Measurements from ENCODE around the gene LIME1.

Gene LIME1

DNA sequence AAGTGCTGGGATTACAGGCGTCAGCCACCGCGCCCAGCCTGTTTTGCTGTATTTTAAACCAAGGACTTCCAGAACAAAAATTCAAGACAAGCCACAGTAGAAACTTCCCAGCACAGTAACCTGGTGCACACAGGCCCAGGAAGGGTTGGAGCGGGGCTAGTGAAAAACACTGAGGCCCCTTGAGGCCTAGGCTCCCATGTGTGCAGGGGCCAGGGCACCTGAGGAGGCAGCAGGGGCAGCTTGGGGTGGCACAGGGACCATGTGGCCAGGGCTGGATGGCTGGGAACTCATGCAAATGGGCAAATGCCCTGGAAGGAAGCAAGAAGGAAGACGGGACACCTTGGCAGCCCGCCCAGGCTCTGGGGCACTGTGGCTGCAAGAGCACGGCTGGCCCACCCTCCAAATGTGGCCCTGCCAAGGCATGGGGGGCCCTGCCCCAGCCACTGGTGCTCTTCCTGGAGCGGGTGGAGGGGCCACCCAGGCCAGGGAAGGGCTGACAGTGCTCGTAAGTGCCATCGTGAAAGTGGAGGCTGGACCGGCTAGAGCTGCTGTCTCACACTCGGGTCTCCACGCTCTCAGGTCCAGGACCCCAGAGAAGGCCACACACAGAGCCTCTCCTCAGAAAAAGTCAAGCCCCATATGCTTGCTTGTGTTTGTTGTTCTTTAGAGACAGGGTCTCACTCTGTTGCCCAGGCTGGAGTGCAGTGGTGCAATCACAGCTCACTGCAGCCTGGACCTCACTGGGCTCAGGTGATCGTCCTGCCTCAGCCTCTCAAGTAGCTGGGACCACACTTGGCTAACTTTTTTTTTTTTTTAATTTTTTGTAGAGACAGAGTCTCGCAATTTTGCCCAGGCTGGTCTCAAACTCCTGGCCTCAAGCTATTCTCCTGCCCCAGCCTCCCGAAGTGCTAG, 13.4 kb downstream of the LIME1 start:
- H3K36me3 ChIP-seq (ENCODE audit: control insufficient read depth in 1 of 2, insufficient read depth in 2 of 2, low read length in 2 of 2) = peaks cover 0 to 18% of the 10 kb centered on the region in 2 donors
- H3K9me3 ChIP-seq (ENCODE audit: control insufficient read depth in 1 of 2, low read length in 2 of 2) = no peaks in the 10 kb centered on the region
- H3K27me3 ChIP-seq (ENCODE audit: low read depth, low read length) = no peaks in the 10 kb centered on the region
- H3K4me3 ChIP-seq (ENCODE audit: low read depth in 1 of 2, low read length in 2 of 2) = no peak overlapping the region
- no peak overlapping the region for H3K27ac ChIP-seq (ENCODE audit: low read length)
- H3K4me1 ChIP-seq (ENCODE audit: control insufficient read depth in 1 of 2, insufficient read depth in 2 of 2, low read length in 2 of 2) = no peaks in the 10 kb centered on the region

DNA sequence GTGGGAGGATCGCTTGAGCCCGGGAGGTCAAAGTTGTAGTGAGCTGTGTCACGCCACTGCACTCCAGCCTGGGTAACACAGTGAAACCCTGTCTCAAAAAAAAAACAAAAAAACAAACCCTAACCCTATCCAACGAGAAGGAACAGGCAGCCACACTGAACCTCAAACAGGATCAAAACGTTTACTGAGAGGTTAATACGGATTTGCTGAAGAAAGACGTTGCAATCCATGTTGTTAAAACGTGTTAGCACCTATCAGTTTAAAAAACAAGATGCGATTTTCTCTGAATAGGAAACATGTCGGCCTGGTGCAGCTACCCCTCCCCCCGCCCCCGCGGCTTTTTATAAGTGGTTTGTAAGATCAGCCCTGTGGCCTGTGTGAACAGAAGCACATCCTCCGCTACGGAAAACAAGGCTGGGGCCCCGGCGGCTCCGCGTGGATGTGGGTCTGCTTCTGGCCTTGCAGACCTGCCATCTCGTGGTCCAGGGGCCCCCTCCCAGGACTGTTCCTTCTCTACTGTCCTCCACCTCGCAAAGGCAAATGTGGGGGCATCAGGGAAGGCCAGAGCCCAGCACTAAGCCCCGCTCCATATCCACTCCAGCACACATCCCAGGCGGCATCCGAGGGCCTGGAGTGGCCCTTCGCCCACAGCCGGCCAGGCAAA, 14.5 kb downstream of the LIME1 start:
- Histone ChIP-seq H3K4me1 (ENCODE audit: control insufficient read depth in 1 of 2, insufficient read depth in 2 of 2, low read length in 2 of 2) (no peaks in the 10 kb centered on the region), H3K4me3 (ENCODE audit: low read depth in 1 of 2, low read length in 2 of 2) (no peak overlapping the region), H3K9me3 (ENCODE audit: control insufficient read depth in 1 of 2, low read length in 2 of 2) (no peaks in the 10 kb centered on the region), H3K36me3 (ENCODE audit: control insufficient read depth in 1 of 2, insufficient read depth in 2 of 2, low read length in 2 of 2) (peaks cover 0 to 10% of the 10 kb centered on the region in 2 donors), H3K27ac (ENCODE audit: low read length) (no peak overlapping the region), H3K27me3 (ENCODE audit: low read depth, low read length) (no peaks in the 10 kb centered on the region)

DNA sequence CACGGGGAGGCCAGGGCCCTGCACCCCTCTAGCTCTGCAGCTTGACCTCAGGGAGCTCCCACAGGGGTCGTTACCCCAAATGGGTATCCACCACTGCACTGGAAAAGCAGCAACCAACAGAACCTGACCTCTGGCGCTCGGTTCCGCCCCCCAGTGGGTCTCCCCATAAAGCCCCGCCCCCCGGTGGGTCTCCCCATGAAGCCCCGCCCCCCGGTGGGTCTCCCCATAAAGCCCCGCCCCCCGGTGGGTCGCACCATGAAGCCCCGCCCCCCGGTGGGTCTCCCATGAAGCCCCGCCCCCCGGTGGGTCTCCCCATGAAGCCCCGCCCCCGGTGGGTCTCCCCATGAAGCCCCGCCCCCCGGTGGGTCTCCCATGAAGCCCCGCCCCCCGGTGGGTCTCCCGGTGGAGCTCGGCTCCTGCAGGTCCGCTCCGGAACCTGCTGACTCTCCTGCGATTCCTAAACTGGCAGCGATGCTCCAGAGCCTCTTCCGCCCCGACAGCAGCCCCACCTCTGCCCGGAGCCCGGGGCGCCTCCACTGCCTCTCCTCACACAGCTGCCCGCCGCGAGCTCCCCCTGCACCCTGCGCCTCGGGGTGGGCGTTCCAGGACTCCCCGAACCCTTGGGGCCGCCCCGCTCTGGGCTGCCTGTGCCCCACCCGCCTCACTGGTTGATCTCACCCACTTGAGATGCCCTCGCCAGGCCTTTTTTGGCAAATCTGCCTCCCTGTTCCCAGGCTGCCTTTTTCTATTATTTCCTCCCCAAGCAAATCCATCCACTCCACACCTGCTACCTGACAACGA, 15.2 kb downstream of the LIME1 start:
- Histone ChIP-seq H3K4me1 (ENCODE audit: control insufficient read depth in 1 of 2, insufficient read depth in 2 of 2, low read length in 2 of 2) (no peaks in the 10 kb centered on the region), H3K4me3 (ENCODE audit: low read depth in 1 of 2, low read length in 2 of 2) (no peak overlapping the region), H3K27ac (ENCODE audit: low read length) (no peak overlapping the region), H3K9me3 (ENCODE audit: control insufficient read depth in 1 of 2, low read length in 2 of 2) (no peaks in the 10 kb centered on the region), H3K27me3 (ENCODE audit: low read depth, low read length) (no peaks in the 10 kb centered on the region), H3K36me3 (ENCODE audit: control insufficient read depth in 1 of 2, insufficient read depth in 2 of 2, low read length in 2 of 2) (peaks cover 0 to 7% of the 10 kb centered on the region in 2 donors)

DNA sequence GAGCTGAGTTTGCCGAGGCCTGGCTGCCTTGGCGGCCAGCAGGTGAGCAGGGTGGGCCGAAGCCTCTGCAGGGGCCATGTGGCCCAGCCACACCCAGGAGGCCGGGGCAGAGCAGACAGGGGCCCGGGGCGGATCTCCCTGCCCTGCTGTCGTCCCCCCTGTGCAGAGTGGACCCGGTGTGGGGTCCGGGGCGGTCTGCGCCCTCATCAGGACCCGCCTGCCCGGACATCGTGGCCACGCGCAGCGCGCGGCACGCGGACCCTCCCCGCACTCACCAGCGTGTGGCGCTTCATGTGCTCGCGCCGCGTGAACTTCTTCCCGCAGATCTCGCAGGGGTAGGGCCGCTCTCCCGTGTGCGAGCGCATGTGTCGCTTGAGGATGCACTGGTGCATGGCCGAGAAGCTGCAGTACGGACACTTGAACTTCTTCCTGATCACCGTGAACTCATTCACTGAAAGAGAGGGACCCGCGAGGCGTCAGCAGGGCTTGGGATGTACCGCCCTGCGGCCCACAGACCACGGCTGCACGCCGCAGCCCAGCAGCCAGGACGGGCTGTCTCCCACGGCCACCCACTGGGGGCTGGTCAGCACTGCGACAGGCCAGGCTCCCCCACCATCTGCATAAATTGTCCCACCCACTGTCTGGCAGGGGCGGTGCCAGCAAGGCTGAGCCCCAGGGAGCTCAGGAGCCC, 16.1 kb downstream of the LIME1 start:
- H3K9me3 ChIP-seq (ENCODE audit: control insufficient read depth in 1 of 2, low read length in 2 of 2) = no peaks in the 10 kb centered on the region
- H3K27me3 ChIP-seq (ENCODE audit: low read depth, low read length) = no peaks in the 10 kb centered on the region
- H3K4me1 ChIP-seq (ENCODE audit: control insufficient read depth in 1 of 2, insufficient read depth in 2 of 2, low read length in 2 of 2) = no peaks in the 10 kb centered on the region
- H3K36me3 ChIP-seq (ENCODE audit: control insufficient read depth in 1 of 2, insufficient read depth in 2 of 2, low read length in 2 of 2) = peaks cover 0 to 7% of the 10 kb centered on the region in 2 donors
- no peak overlapping the region for H3K27ac ChIP-seq (ENCODE audit: low read length)
- H3K4me3 ChIP-seq (ENCODE audit: low read depth in 1 of 2, low read length in 2 of 2) = no peak overlapping the region

DNA sequence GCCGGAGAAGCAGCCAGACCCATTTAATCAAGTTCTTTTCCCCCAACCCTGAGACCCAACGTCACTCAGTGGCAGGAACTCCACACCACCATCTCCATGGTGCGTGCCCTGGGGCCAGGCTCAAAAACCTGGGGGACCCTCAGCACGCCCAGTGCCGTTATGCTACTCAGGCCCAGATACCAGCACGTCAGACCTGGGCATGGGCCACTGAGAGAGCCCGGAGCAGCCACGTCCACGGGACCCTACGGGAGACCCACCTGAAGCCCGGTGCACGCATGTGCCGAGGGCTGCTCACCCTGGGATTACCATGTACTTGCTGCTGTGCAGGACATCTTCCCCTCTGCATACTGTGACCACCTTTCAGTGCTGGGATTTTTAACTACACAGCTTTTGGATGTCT, 16.9 kb downstream of the LIME1 start:
- H3K4me3 ChIP-seq (ENCODE audit: low read depth in 1 of 2, low read length in 2 of 2) = no peak overlapping the region
- no peaks in the 10 kb centered on the region for H3K4me1 ChIP-seq (ENCODE audit: control insufficient read depth in 1 of 2, insufficient read depth in 2 of 2, low read length in 2 of 2)
- no peaks in the 10 kb centered on the region for H3K9me3 ChIP-seq (ENCODE audit: control insufficient read depth in 1 of 2, low read length in 2 of 2)
- H3K36me3 ChIP-seq (ENCODE audit: control insufficient read depth in 1 of 2, insufficient read depth in 2 of 2, low read length in 2 of 2) = peaks cover 0 to 7% of the 10 kb centered on the region in 2 donors
- no peaks in the 10 kb centered on the region for H3K27me3 ChIP-seq (ENCODE audit: low read depth, low read length)
- no peak overlapping the region for H3K27ac ChIP-seq (ENCODE audit: low read length)

DNA sequence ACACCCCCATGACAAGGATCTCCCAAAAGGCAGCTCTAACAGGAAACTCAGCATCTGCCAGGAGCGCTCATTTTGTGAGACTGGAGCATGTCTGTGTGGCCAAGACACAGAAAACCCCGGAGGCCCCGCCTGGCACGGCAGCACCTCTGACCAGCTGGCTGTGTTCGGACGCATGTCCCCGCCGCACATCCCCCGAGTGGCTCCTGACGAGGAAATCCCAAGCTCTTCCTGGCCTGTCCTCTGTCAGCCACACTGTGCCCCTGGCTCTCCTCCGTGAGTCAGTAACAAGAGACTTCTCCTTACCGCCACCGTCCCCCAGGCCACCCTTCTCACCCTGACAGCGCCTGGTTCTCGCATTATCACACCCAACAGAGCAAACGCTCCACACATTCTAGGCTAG, 17.5 kb downstream of the LIME1 start:
- H3K9me3 ChIP-seq (ENCODE audit: control insufficient read depth in 1 of 2, low read length in 2 of 2) = no peaks in the 10 kb centered on the region
- no peak overlapping the region for H3K27ac ChIP-seq (ENCODE audit: low read length)
- no peaks in the 10 kb centered on the region for H3K4me1 ChIP-seq (ENCODE audit: control insufficient read depth in 1 of 2, insufficient read depth in 2 of 2, low read length in 2 of 2)
- H3K27me3 ChIP-seq (ENCODE audit: low read depth, low read length) = no peaks in the 10 kb centered on the region
- H3K36me3 ChIP-seq (ENCODE audit: control insufficient read depth in 1 of 2, insufficient read depth in 2 of 2, low read length in 2 of 2) = peaks cover 0 to 7% of the 10 kb centered on the region in 2 donors
- H3K4me3 ChIP-seq (ENCODE audit: low read depth in 1 of 2, low read length in 2 of 2) = no peak overlapping the region

DNA sequence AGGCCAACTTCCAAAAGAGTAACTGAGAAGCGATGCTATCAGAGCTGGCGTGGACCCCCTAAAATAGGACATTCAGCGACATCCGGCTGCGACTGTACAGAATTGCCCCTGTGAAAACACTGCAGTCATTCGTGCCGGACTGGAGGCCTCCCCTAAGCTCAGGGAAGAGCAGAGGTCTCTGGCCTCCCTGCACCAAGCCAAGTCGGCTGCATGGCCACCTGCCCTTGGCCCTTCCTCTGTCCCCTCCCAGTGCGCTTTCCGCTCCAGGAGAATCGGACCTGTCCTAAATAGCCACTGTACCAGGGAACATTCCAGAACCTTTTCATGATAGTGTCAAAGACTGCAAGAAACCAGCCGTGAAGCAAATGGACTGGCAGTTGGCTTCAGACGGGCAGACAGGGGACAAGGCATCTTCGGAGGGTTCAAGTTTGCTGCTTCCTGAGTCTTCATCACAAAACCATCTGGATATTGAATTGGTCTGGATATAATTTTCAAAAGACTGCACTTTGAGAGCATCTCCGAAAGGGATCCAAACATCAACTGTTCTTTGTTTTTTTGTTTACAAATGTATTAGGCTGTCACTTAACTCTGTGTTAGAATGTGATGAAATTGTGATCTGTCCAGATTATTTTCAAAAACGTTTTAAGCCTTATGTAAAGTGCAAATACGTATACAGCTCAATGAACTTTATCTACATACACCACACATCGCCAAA, 19.6 kb downstream of the LIME1 start:
- Histone ChIP-seq H3K27ac (ENCODE audit: low read length) (no peak overlapping the region), H3K4me3 (ENCODE audit: low read depth in 1 of 2, low read length in 2 of 2) (no peak overlapping the region), H3K36me3 (ENCODE audit: control insufficient read depth in 1 of 2, insufficient read depth in 2 of 2, low read length in 2 of 2) (peaks cover 0 to 7% of the 10 kb centered on the region in 2 donors), H3K4me1 (ENCODE audit: control insufficient read depth in 1 of 2, insufficient read depth in 2 of 2, low read length in 2 of 2) (no peaks in the 10 kb centered on the region), H3K9me3 (ENCODE audit: control insufficient read depth in 1 of 2, low read length in 2 of 2) (no peaks in the 10 kb centered on the region), H3K27me3 (ENCODE audit: low read depth, low read length) (no peaks in the 10 kb centered on the region)

DNA sequence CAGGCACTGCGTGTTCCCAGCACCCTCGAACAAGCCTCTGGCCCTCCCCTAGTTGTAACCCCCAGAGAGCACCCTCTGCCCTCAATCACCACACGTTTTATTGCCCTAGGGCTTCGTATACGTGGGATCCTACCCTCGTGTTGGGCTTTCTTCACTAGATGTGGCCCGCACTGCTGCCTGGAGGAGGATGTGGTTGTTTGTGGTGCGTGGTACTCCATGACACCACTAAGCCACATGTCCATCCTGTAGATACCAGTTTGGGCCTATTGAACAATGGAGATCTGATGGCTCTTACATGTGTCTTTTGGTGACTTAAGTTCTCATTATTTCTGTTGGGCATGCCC, 20.2 kb downstream of the LIME1 start:
- no peaks in the 10 kb centered on the region for H3K9me3 ChIP-seq (ENCODE audit: control insufficient read depth in 1 of 2, low read length in 2 of 2)
- no peak overlapping the region for H3K27ac ChIP-seq (ENCODE audit: low read length)
- H3K36me3 ChIP-seq (ENCODE audit: control insufficient read depth in 1 of 2, insufficient read depth in 2 of 2, low read length in 2 of 2) = peaks cover 0 to 7% of the 10 kb centered on the region in 2 donors
- no peaks in the 10 kb centered on the region for H3K27me3 ChIP-seq (ENCODE audit: low read depth, low read length)
- H3K4me1 ChIP-seq (ENCODE audit: control insufficient read depth in 1 of 2, insufficient read depth in 2 of 2, low read length in 2 of 2) = no peaks in the 10 kb centered on the region
- no peak overlapping the region for H3K4me3 ChIP-seq (ENCODE audit: low read depth in 1 of 2, low read length in 2 of 2)

DNA sequence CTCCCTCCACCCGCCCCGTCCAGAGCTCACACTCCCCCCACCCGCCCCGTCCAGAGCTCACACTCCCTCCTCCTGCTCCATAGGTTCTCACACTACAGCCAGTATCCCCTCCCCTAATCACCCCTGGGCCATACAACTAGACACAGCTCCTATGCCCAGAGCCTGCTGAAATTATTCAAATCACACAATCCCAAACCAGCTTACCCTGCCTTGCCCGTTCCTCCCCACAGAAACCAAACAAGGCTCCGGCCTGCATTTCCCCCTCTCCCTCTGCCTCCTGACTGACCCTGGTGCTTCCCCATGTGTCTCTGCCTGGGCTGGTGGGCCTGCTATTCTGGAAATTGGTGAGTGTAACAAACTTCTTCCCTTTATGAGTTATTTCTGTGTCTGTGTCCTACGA, 21.7 kb downstream of the LIME1 start:
- H3K4me1 ChIP-seq (ENCODE audit: control insufficient read depth in 1 of 2, insufficient read depth in 2 of 2, low read length in 2 of 2) = no peaks in the 10 kb centered on the region
- no peaks in the 10 kb centered on the region for H3K9me3 ChIP-seq (ENCODE audit: control insufficient read depth in 1 of 2, low read length in 2 of 2)
- H3K4me3 ChIP-seq (ENCODE audit: low read depth in 1 of 2, low read length in 2 of 2) = no peak overlapping the region
- H3K27me3 ChIP-seq (ENCODE audit: low read depth, low read length) = no peaks in the 10 kb centered on the region
- no peaks in the 10 kb centered on the region for H3K36me3 ChIP-seq (ENCODE audit: control insufficient read depth in 1 of 2, insufficient read depth in 2 of 2, low read length in 2 of 2)
- H3K27ac ChIP-seq (ENCODE audit: low read length) = no peak overlapping the region

DNA sequence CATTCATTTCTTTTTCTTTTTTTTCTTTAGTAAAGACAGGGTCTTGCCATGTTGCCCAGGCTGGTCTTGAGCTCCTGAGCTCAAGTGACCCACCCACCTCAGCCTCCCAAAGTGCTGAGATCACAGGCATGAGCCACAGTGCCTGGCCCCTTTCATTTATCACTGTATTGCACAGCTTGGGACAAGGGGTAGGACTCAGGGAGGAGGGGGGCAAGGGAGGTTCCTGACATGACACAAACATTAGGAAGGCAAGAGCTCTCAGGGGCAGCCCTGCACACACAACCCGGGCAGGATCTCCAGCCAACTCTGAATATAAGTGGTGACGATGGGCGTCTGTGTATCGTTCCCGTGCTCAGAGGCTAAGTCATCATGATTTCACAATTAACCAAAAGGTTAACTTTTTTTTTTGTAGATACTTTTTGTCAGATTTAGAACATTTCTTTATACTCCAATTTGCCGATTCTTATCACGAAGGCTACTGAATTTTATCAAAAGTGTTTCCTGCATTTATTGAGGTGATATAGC, 23.0 kb downstream of the LIME1 start:
- no peak overlapping the region for H3K4me3 ChIP-seq (ENCODE audit: low read depth in 1 of 2, low read length in 2 of 2)
- H3K27ac ChIP-seq (ENCODE audit: low read length) = no peak overlapping the region
- no peaks in the 10 kb centered on the region for H3K36me3 ChIP-seq (ENCODE audit: control insufficient read depth in 1 of 2, insufficient read depth in 2 of 2, low read length in 2 of 2)
- H3K4me1 ChIP-seq (ENCODE audit: control insufficient read depth in 1 of 2, insufficient read depth in 2 of 2, low read length in 2 of 2) = no peaks in the 10 kb centered on the region
- no peaks in the 10 kb centered on the region for H3K9me3 ChIP-seq (ENCODE audit: control insufficient read depth in 1 of 2, low read length in 2 of 2)
- H3K27me3 ChIP-seq (ENCODE audit: low read depth, low read length) = no peaks in the 10 kb centered on the region
